Measurements from ENCODE around the gene ZNF28.
"Not testable (repeated sequence)": the region's sequence is repeated elsewhere in the genome, so short reads cannot be mapped to it uniquely, and the experiment has no call there.

The ZNF28 gene

DNA sequence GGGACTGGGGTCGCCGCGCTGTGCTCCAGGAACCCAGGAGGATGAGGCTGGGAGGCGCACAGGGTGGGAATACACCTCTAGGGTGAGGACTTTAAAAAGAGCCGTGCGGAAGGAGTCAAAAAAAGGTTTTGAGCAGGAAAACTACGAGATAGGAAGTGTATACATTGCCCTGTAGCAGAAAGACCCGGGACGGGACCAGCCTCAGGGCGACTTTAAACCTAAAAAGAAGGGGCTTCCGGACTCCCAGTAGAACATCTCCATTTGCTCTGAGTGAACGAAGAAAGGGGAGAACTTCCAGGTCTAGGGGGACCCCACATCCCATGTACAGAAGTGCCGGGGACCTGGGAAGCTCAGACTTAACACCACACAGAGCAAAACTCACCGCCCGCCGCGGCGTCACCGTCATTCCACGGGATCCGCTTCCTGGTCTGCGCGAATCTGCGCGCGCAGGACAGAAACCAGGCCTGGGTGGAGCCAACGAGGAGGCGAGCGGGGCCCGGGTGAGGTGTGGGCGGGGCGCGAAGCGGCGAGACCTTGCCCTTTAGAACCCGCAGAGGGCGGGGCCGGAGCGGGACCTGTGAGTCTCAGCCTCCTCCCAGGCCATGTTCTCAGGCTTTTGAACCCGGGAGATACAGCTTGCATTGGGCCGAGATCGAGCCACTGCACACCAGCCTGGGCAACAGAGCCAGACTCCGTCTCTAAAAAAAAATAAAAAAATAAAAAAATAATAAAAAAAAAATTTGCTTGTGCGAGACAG lies at the start of gene ZNF28:
ZNF28 (minus strand) TSS at position 430 of the 757 bp plus-strand sequence. CDS start 3,675 bp downstream, outside the sequence.
- peak; percentile 56 for DNase-seq (ENCODE audit: low read depth)

- not testable (repeated sequence) for DNase-seq (ENCODE audit: low read depth)
These were observed 46.6 kb upstream of the ZNF28 start for GRCh38 chr19:52868031-52868430.

- DNase-seq (ENCODE audit: low read depth): peak; percentile 56
These were observed 36.2 kb upstream of the ZNF28 start, which contains the start of gene ZNF468 for GRCh38 chr19:52857378-52858191. ZNF468 (minus strand) TSS chr19:52857619; CDS start chr19:52854272, 3,347 bp downstream.

DNA sequence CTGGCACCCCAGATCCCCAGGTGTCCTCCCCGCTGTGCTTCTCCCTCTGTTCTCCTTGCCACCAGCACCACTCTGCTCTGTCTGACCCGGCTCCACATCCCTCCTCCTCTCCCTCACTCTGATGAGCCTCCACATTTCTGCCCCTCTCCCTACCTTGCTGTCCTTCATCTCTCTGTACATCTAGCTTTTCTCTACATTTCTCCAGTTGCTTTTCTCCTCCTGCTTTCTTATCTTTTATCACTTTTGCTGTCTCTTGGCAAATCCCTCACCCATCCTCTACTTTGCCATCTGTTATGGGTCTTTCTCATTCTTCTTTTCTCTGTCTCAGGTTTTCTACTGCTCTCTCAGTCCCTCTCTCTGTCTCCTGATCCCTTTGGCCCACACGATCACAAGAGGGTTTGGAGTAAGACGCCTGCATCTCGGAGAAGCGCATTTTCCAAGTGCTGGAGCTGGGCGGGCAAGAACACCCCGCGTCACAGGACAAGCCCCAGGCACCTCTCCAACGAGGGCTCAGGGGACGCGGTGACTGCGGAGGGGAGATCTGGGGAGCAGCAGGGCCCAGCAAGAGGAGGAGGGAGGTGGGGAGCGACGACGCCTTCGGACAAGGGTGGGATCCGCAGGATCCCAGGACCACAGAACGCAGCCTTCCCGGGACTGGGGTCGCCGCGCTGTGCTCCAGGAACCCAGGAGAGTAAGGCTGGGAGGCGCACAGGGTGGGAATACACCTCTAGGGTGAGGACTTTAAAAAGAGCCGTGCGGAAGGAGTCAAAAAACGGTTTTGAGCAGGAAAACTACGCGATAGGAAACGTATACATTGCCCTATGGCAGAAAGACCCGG lies 35.3 kb upstream of the ZNF28 start:
- not testable (repeated sequence) for DNase-seq (ENCODE audit: low read depth)

DNA sequence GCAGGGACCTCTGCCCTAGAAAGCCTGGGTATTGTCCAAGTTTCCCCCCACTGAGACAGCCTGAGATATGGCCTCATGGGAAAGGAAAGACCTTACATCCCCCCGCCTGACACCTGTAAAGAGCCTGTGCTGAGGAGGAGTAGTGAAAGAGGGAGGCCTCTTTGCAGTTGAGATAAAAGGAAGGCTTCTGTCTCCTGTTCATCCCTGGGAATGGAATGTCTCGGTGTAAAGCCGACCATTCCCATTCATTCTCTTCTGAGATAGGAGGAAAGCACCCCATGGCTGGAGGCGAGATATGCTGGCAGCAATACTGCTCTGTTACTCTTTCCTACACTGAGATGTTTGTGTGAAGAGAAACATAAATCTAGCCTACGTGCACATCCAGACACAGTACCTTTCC lies 25.9 kb upstream of the ZNF28 start:
- not testable (repeated sequence) for DNase-seq (ENCODE audit: low read depth)

DNA sequence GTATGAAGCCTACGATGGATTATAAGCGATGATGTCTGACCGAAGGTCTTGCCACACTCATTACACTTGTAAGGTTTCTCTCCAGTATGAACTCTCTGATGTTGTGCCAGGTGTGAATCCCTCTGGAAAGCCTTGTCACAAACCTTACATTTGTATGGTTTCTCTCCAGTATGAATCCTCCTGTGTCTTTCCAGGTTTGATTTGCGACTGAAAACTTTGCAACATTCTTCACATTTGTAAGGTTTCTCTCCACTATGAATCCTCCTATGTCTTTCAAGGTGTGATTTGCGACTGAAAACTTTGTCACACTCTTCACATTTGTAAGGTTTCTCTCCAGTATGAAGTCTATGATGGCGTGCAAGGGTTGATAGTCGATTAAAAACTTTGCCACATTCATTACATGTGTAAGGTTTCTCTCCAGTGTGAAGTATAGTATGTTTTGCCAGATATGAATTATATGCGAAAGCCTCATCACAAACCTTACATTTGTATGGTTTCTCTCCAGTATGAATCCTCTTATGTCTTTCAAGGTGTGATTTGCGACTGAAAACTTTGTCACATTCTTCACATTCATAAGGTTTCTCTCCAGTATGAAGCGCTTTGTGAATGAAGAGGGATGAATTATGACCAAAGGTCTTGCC lies 19.5 kb upstream of the ZNF28 start:
- not testable (repeated sequence) for DNase-seq (ENCODE audit: low read depth)

GRCh38 chr19:52834289-52834688 lies 12.9 kb upstream of the ZNF28 start:
- not testable (repeated sequence) for DNase-seq (ENCODE audit: low read depth)

- DNase-seq (ENCODE audit: low read depth): not testable (repeated sequence)
These were observed 12.1 kb upstream of the ZNF28 start for GRCh38 chr19:52833541-52833940.

DNA sequence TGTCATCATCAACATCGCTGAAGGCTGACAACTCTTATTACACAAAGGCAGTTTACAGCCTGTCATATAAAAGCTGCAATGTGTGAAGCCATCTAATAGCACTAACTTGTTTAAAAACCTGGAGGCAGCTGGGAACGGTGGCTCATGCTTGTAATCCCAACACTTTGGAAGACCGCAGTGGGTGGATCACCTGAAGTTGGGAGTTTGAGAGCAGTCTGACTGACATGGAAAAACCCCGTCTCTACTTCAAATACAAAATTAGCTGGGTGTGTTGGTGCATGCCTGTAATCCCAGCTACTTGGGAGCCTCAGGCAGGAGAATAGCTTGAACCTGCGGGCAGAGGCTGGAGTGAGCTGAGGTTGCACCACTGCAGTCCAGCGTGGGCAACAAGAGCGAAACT lies 8.4 kb upstream of the ZNF28 start:
- not testable (repeated sequence) for DNase-seq (ENCODE audit: low read depth)

DNA sequence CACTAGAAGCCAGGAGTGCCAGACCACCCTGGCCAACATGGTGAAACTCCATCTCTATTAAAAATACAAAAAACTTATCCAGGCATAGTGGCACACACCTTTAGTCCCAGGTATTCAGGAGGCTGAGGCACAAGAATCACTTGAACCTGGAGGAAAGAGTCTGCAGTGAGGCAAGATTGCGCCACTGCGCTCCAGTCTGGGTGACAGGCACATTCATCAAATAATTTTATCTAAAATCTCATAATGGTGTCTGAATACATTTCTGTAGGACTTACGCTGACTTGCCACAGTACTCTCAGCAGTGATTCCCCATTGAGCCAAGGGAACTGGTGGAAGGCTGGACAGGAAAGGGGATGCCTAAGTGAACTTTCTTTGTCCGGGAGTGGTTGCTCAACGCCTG lies 4.3 kb upstream of the ZNF28 start:
- no peak for DNase-seq (ENCODE audit: low read depth)

DNA sequence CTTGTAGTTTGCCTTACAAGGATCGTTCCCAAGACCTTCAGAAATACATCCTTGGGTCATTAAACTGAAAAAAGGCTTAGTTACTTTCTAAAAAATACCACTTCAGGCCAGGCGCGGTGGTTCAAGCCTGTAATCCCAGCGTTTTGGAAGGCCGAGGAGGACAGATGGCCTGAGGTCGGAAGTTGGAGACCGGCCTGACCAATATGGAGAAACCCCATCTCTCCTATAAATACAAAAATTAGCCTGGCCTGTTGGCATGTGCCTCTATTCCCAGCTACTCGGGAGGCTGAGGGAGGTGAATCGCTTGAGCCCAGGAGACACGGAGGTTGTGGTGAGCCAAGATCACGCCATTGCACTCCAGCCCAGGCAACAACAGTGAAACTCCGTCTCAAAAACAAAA lies 2.2 kb upstream of the ZNF28 start:
- no peak for DNase-seq (ENCODE audit: low read depth)

- DNase-seq (ENCODE audit: low read depth): peak; percentile 2
These were observed 795 bp downstream of the ZNF28 start for GRCh38 chr19:52820472-52821203.

DNA sequence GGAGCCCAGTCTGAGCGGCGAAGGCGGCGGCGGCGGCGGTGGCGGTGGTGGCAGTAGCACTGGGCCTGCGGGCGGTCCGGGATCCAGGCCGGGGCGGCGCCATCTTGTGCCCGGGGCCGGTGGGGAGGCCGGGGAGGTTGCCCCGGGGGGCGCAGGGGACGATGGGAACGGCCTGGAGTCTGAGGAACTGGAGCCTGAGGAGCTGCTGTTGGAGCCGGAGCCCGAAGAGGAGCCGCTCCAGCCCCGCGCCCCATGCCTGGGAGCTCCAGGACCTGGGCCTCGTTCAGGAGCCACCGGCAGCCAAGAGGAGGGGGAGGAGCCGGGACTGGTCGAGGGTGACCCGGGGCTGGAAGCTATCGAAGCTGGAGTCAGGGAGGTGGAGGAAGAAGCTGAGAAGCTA lies 11.6 kb downstream of the ZNF28 start:
- no peak for DNase-seq (ENCODE audit: low read depth)

DNA sequence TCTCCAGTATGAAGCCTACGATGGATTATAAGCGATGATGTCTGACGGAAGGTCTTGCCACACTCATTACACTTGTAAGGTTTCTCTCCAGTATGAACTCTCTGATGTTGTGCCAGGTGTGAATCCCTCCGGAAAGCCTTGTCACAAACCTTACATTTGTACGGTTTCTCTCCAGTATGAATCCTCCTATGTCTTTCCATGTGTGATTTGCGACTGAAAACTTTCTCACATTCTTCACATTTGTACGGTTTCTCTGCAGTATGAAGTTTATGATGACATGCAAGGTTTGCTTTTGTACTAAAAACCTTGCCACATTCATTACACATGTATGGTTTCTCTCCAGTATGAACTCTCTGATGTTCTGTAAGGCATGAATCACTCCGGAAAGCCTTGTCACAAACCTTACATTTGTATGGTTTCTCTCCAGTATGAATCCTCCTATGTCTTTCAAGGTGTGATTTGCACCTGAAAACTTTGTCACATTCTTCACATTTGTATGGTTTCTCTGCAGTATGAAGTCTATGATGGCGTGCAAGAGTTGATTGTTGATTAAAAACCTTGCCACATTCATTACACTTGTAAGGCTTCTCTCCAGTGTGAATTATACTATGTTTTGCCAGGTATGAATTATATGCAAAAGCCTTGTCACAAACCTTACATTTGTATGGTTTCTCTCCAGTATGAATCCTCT lies 21.3 kb downstream of the ZNF28 start:
- DNase-seq (ENCODE audit: low read depth): not testable (repeated sequence)

DNA sequence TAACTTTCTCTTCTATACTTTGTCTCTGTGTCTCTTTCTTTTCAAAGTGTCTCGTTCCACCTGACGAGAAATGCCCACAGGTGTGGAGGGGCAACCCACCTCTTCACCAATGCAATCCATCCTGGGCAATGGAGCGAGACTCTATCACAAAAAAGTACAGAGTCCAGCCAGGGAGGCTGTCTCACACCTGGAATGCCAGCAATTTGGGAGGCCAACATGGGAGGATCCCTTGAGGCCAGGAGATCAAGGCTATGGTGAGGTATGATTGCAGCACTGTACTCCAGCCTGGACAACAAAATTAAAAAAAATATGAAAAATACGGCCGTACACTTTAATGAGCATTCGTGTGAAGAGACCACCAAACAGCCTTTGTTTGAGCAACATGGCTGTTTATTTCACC lies 32.0 kb downstream of the ZNF28 start:
- no peak for DNase-seq (ENCODE audit: low read depth)

DNA sequence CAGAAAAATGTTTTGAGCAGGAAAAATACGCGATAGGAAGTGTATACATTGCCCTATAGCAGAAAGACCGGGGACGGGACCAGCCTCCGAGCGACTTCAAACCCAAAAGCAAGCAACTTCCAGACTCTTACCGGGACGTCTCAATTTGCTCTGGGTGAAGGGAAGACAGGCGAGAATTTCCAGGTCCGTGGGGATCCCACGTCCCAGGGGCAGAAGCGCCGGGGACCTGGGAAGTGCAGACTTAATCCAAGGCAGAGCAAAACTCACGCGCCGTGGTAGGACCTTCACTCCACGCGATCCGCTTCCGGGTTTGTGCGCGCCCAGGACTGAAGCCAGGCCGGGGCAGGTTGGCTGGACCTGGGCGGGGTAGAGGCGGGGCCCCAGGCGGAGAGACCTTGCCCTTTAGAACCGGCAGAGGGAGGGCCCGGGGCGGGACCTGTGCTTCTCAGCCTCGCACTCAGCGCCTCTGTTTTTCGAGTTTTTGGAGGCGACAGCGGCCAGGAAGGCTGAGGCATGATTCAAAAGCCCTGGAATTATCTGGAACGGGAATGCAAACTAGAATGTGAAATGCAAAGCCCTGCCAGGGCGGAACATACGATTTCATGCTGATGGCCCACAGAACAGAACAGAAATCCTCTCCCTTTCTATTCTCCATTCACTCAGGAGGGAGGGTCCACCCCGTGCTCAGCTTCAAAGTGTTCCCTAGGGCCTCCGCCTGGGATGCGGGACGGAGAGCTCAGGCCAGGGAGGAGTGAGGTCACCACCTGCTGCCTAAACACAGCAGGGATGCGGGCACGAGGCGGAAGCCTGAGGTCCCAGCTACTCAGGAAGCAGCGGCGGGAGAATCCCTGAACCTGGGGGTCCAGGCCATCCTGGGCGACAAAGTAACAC lies 34.7 kb downstream of the ZNF28 start, which contains the start of gene ZNF600:
ZNF600 (minus strand) TSS at position 328 of the 891 bp plus-strand sequence. CDS start 7,903 bp downstream, outside the sequence.
- peak; percentile 62 for DNase-seq (ENCODE audit: low read depth)

- no peak for DNase-seq (ENCODE audit: low read depth)
These were observed 35.4 kb downstream of the ZNF28 start for GRCh38 chr19:52786078-52786463.

DNA sequence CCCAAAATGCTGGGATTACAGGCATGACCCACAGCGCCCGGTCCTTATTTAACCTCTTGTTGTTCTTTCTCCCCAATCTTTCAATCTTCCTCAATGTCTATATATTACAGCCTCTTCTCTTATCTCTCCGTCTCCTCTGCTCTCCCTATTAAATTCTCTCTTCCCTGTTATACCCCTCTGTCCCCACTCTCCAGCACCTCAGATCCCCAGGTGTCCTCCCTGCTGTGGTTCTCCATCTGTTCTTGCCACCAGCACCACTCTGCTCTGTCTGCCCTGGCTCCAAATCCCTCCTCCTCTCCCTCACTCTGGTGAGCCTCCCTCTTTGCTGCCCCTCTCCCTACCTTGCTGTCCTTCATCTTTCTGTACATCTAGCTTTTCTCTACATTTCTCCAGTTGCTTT lies 35.9 kb downstream of the ZNF28 start:
- no peak for DNase-seq (ENCODE audit: low read depth)

GRCh38 chr19:52782864-52783263 lies 38.6 kb downstream of the ZNF28 start:
- not testable (repeated sequence) for DNase-seq (ENCODE audit: low read depth)
